HAP-1 (cell line): ENCODE data around the gene LMAN2.
"Not testable (repeated sequence)": the region's sequence is repeated elsewhere in the genome, so short reads cannot be mapped to it uniquely, and the experiment has no call there.

Experiments
- DNase-seq, 2 experiments: peaks; one replicate each; pipeline ENCODE4 v3.0.0-alpha.2; 2016 to 2020; ENCODE audit warnings: low spot score in 2 of 2
- H3K27me3 ChIP-seq: fragments of 250-450 bp; sonication (Bioruptor Pico); 2 replicates; pipeline ENCODE4 v1.5.1; 2020; ENCODE audit warnings: low read depth, mild to moderate bottlenecking, moderate library complexity
- H3K36me3 ChIP-seq: fragments of 250-450 bp; sonication (Bioruptor Pico); replicated peaks from 2 replicates; pipeline ENCODE4 v1.5.1; 2020; ENCODE audit warnings: mild to moderate bottlenecking
- H3K4me1 ChIP-seq: fragments of 250-450 bp; sonication (Bioruptor Pico); 2 replicates; pipeline ENCODE4 v1.5.1; 2020; ENCODE audit warnings: mild to moderate bottlenecking
- H3K4me3 ChIP-seq: fragments of 250-450 bp; sonication (Bioruptor Pico); 2 replicates; pipeline ENCODE4 v1.5.1; 2020; ENCODE audit warnings: mild to moderate bottlenecking, moderate library complexity
- H3K9me3 ChIP-seq: fragments of 250-450 bp; sonication (Bioruptor Pico); 2 replicates; pipeline ENCODE4 v1.5.1; 2020; ENCODE audit warnings: mild to moderate bottlenecking, moderate library complexity
- in situ Hi-C: fragments of 300-500 bp; cut with MboI; formaldehyde crosslinking; loops from 3 replicates; pipeline ENCODE4 v1.14.3; 2020; ENCODE audit warnings: low sequenced_read_pairs, inconsistent platforms, mixed read lengths

The LMAN2 gene

GRCh38 chr5:177364159-177364962, 12.9 kb upstream of the LMAN2 start:
- Histone ChIP-seq H3K9me3 (no peaks in the 10 kb centered on the region), H3K27me3 (no peaks in the 10 kb centered on the region), H3K4me1 (peaks cover 9% of the 10 kb centered on the region), H3K36me3 (no peaks in the 10 kb centered on the region), H3K4me3 (no peak overlapping the region)
- in situ Hi-C loops, result no loop called here
- no peak for DNase-seq

- in situ Hi-C loops, result no loop called here
- no peak for DNase-seq
- Histone ChIP-seq H3K27me3 (peaks cover 2% of the 10 kb centered on the region), H3K9me3 (no peaks in the 10 kb centered on the region), H3K4me1 (peaks cover 9% of the 10 kb centered on the region), H3K4me3 (peak overlapping the region; percentile 35), H3K36me3 (no peaks in the 10 kb centered on the region)
These were observed 12.1 kb upstream of the LMAN2 start for GRCh38 chr5:177363565-177363964.

GRCh38 chr5:177362610-177363507, 11.4 kb upstream of the LMAN2 start:
- Histone ChIP-seq H3K27me3 (peaks cover 9% of the 10 kb centered on the region), H3K9me3 (no peaks in the 10 kb centered on the region), H3K4me3 (peak overlapping the region; percentile 35), H3K4me1 (peaks cover 9% of the 10 kb centered on the region), H3K36me3 (no peaks in the 10 kb centered on the region)
- in situ Hi-C loops, result no loop called here
- peak; percentile 65 to 80 for DNase-seq

GRCh38 chr5:177362292-177362609, 10.8 kb upstream of the LMAN2 start:
- Histone ChIP-seq H3K36me3 (no peaks in the 10 kb centered on the region), H3K4me1 (peaks cover 9% of the 10 kb centered on the region), H3K4me3 (no peak overlapping the region), H3K27me3 (peaks cover 15% of the 10 kb centered on the region), H3K9me3 (no peaks in the 10 kb centered on the region)
- in situ Hi-C loops, result no loop called here
- DNase-seq, result no peak

GRCh38 chr5:177361418-177362291, 10.2 kb upstream of the LMAN2 start:
- Histone ChIP-seq H3K9me3 (no peaks in the 10 kb centered on the region), H3K36me3 (no peaks in the 10 kb centered on the region), H3K27me3 (peaks cover 17% of the 10 kb centered on the region), H3K4me1 (peaks cover 7% of the 10 kb centered on the region), H3K4me3 (no peak overlapping the region)
- no peak for DNase-seq
- in situ Hi-C loops, result no loop called here

- in situ Hi-C loops, DNase-seq, H3K4me1 ChIP-seq, H3K4me3 ChIP-seq, H3K36me3 ChIP-seq, H3K9me3 ChIP-seq: not testable (repeated sequence)
- peaks cover 17% of the 10 kb centered on the region for H3K27me3 ChIP-seq
These were observed 9.3 kb upstream of the LMAN2 start for GRCh38 chr5:177360740-177361139.

- Histone ChIP-seq H3K9me3 (peaks cover 3% of the 10 kb centered on the region; the same call in 1 of the 2 replicates), H3K4me3 (no peak overlapping the region), H3K27me3 (peaks cover 17% of the 10 kb centered on the region), H3K36me3 (no peaks in the 10 kb centered on the region), H3K4me1 (peaks cover 7% of the 10 kb centered on the region)
- no peak for DNase-seq
- in situ Hi-C loops, result no loop called here
These were observed 8.4 kb upstream of the LMAN2 start for GRCh38 chr5:177359860-177360259.

- H3K9me3 ChIP-seq, result peaks cover 3% of the 10 kb centered on the region; the same call in 1 of the 2 replicates
- H3K27me3 ChIP-seq, result peaks cover 17% of the 10 kb centered on the region
- no peak for DNase-seq
- H3K4me1 ChIP-seq, result peaks cover 7% of the 10 kb centered on the region
- H3K36me3 ChIP-seq, result no peaks in the 10 kb centered on the region
- H3K4me3 ChIP-seq, result no peak overlapping the region
- in situ Hi-C loops, result no loop called here
These were observed 8.0 kb upstream of the LMAN2 start for GRCh38 chr5:177359451-177359851.

GRCh38 chr5:177358370-177358819, 6.9 kb upstream of the LMAN2 start:
- H3K9me3 ChIP-seq, result peaks cover 3% of the 10 kb centered on the region; the same call in 1 of the 2 replicates
- in situ Hi-C loops, result no loop called here
- H3K4me3 ChIP-seq, result no peak overlapping the region
- peaks cover 6% of the 10 kb centered on the region for H3K4me1 ChIP-seq
- no peak for DNase-seq
- no peaks in the 10 kb centered on the region for H3K36me3 ChIP-seq
- peaks cover 17% of the 10 kb centered on the region for H3K27me3 ChIP-seq

GRCh38 chr5:177357459-177358351, 6.2 kb upstream of the LMAN2 start, which contains the start of gene RGS14:
Gene RGS14 (plus strand): TSS chr5:177357924. CDS start chr5:177358025, 101 bp downstream.
- DNase-seq, result no peak
- Histone ChIP-seq H3K36me3 (no peaks in the 10 kb centered on the region), H3K9me3 (peaks cover 3% of the 10 kb centered on the region; the same call in 1 of the 2 replicates), H3K27me3 (peaks cover 17% of the 10 kb centered on the region), H3K4me3 (no peak within 1 kb of the TSS), H3K4me1 (peaks cover under 1% of the 10 kb centered on the region)
- in situ Hi-C loops, result no loop called here

GRCh38 chr5:177357146-177357458, 5.6 kb upstream of the LMAN2 start:
- H3K36me3 ChIP-seq, result no peaks in the 10 kb centered on the region
- H3K9me3 ChIP-seq, result peaks cover 3% of the 10 kb centered on the region; the same call in 1 of the 2 replicates
- no peaks in the 10 kb centered on the region; the same call in 1 of the 2 replicates for H3K4me1 ChIP-seq
- no peak for DNase-seq
- in situ Hi-C loops, result no loop called here
- H3K4me3 ChIP-seq, result no peak overlapping the region
- H3K27me3 ChIP-seq, result peaks cover 17% of the 10 kb centered on the region

GRCh38 chr5:177356746-177357145, 5.3 kb upstream of the LMAN2 start:
- Histone ChIP-seq H3K4me3 (no peak overlapping the region), H3K36me3 (no peaks in the 10 kb centered on the region), H3K4me1 (no peaks in the 10 kb centered on the region; the same call in 1 of the 2 replicates), H3K9me3 (peaks cover 3% of the 10 kb centered on the region; the same call in 1 of the 2 replicates), H3K27me3 (peaks cover 17% of the 10 kb centered on the region)
- no peak for DNase-seq
- in situ Hi-C loops, result no loop called here
